Measurements from ENCODE around the gene BLCAP.
A peak's percentile ranks its signal among the peaks of the same experiment; 100 is the strongest.

The BLCAP gene

DNA sequence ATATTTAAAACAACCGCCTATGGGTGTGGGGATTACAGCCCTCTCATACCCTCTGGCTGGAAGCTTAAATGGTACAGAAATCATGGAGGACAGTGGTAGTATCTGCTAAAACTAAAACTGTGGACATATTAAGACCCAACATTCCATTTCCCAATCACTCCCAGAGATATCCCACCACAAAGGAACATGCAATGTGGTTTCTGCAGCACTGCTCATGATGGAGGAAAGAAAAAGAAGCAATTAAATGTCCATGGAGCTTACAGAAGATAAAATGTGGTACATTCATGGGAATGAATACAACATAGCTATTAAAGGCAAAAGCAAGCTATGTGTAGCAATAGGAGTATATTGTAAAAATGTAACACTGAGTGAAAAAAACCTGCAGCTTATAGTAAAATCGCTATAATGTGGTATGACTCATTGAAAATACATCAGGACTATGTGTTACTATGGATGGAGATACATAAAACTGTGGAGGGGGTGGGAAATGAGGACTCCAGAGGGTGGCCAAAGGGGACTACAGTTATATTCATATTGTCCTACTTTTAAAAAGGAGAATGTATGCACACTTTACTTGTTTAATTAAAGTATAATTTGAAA is 29.5 kb downstream of the BLCAP start:
- no peak overlapping the region for H4K8ac ChIP-seq (ENCODE audit: low read depth, low read length)
- H3K4me1 ChIP-seq (ENCODE audit: control insufficient read depth in 1 of 2, insufficient read depth in 2 of 2, low read length in 2 of 2): no peaks in the 10 kb centered on the region
- no peak overlapping the region for H4K12ac ChIP-seq (ENCODE audit: low read depth, low read length)
- no peak overlapping the region for H3K4ac ChIP-seq (ENCODE audit: low read depth, low read length)
- H2BK12ac ChIP-seq (ENCODE audit: low read length): no peak overlapping the region
- no peak overlapping the region for H3K4me3 ChIP-seq (ENCODE audit: low read depth, low read length)
- no peaks in the 10 kb centered on the region for H3K27me3 ChIP-seq (ENCODE audit: insufficient read depth, low read length)
- H2AFZ ChIP-seq (ENCODE audit: insufficient read depth, low read length, poor library complexity): no peak overlapping the region
- no CpG with 5 or more reads among the region's 2 CpGs for WGBS (ENCODE audit: extremely low coverage, insufficient coverage, insufficient read length)
- H3K36me3 ChIP-seq (ENCODE audit: control insufficient read depth in 1 of 2, insufficient read depth in 2 of 2, low read length in 2 of 2): peaks cover 9 to 12% of the 10 kb centered on the region in 2 experiments
- H3K9me3 ChIP-seq (ENCODE audit: insufficient read depth, low read depth, low read length): peaks cover 2% of the 10 kb centered on the region
- H2AK5ac ChIP-seq (ENCODE audit: low read length): no peak overlapping the region
- H3K9ac ChIP-seq (ENCODE audit: low read length): no peak overlapping the region
- no peak overlapping the region for H3K18ac ChIP-seq (ENCODE audit: low read length)
- H3K79me2 ChIP-seq (ENCODE audit: control insufficient read depth, insufficient read depth, low read length, poor library complexity): no peaks in the 10 kb centered on the region
- no peak overlapping the region for H2BK120ac ChIP-seq (ENCODE audit: insufficient read depth, low read length, poor library complexity)
- H4K91ac ChIP-seq (ENCODE audit: low read depth, low read length): no peak overlapping the region
- no peak overlapping the region for H3K4me2 ChIP-seq (ENCODE audit: low read length)
- no peak overlapping the region for H3K23ac ChIP-seq (ENCODE audit: low read length)
- H2BK5ac ChIP-seq (ENCODE audit: low read depth, low read length, poor library complexity): no peak overlapping the region
- no peak overlapping the region for H3K27ac ChIP-seq (ENCODE audit: low read depth, low read length)
- peak in 1 of 2 donors; percentile 4 for DNase-seq
- H3K14ac ChIP-seq (ENCODE audit: low read length): no peak overlapping the region
- no peaks in the 10 kb centered on the region for H3K79me1 ChIP-seq (ENCODE audit: low read length)

DNA sequence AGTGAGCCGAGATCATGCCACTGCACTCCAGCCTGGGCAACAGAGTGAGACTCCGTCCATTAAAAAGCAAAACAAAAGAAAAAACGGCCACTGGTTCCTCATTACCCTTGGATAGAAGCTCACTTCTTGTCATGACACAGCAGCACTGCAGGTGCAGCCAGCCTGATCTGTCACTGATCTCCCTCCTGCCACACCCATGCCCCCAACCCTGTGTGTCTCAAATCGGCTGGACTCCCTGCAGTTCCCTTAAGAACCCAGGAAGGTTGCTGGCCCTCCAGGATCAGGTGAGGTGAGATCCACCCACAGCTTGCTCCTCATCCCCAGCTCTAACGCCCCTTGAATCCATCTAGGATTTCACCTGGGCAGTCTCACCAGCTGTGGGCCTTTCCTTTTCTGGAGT is 32.9 kb downstream of the BLCAP start:
- WGBS (ENCODE audit: extremely low coverage, insufficient coverage, insufficient read length): no CpG with 5 or more reads among the region's 5 CpGs
- no peak overlapping the region for H2AFZ ChIP-seq (ENCODE audit: insufficient read depth, low read length, poor library complexity)
- H3K14ac ChIP-seq (ENCODE audit: low read length): no peak overlapping the region
- no peak overlapping the region for H3K4ac ChIP-seq (ENCODE audit: low read depth, low read length)
- H4K8ac ChIP-seq (ENCODE audit: low read depth, low read length): no peak overlapping the region
- H4K12ac ChIP-seq (ENCODE audit: low read depth, low read length): no peak overlapping the region
- H3K9ac ChIP-seq (ENCODE audit: low read length): no peak overlapping the region
- H3K27ac ChIP-seq (ENCODE audit: low read depth, low read length): no peak overlapping the region
- no peak overlapping the region for H3K4me3 ChIP-seq (ENCODE audit: low read depth, low read length)
- no peak overlapping the region for H4K91ac ChIP-seq (ENCODE audit: low read depth, low read length)
- H3K4me1 ChIP-seq (ENCODE audit: control insufficient read depth in 1 of 2, insufficient read depth in 2 of 2, low read length in 2 of 2): no peaks in the 10 kb centered on the region
- H3K27me3 ChIP-seq (ENCODE audit: insufficient read depth, low read length): no peaks in the 10 kb centered on the region
- no peak overlapping the region for H2BK120ac ChIP-seq (ENCODE audit: insufficient read depth, low read length, poor library complexity)
- no peak for DNase-seq
- H2BK5ac ChIP-seq (ENCODE audit: low read depth, low read length, poor library complexity): no peak overlapping the region
- peaks cover 2% of the 10 kb centered on the region for H3K9me3 ChIP-seq (ENCODE audit: insufficient read depth, low read depth, low read length)
- H3K79me2 ChIP-seq (ENCODE audit: control insufficient read depth, insufficient read depth, low read length, poor library complexity): no peaks in the 10 kb centered on the region
- no peak overlapping the region for H3K18ac ChIP-seq (ENCODE audit: low read length)
- no peak overlapping the region for H3K4me2 ChIP-seq (ENCODE audit: low read length)
- no peak overlapping the region for H2BK12ac ChIP-seq (ENCODE audit: low read length)
- peaks cover 9% of the 10 kb centered on the region in 2 experiments for H3K36me3 ChIP-seq (ENCODE audit: control insufficient read depth in 1 of 2, insufficient read depth in 2 of 2, low read length in 2 of 2)
- H2AK5ac ChIP-seq (ENCODE audit: low read length): no peak overlapping the region
- H3K79me1 ChIP-seq (ENCODE audit: low read length): no peaks in the 10 kb centered on the region
- no peak overlapping the region for H3K23ac ChIP-seq (ENCODE audit: low read length)

DNA sequence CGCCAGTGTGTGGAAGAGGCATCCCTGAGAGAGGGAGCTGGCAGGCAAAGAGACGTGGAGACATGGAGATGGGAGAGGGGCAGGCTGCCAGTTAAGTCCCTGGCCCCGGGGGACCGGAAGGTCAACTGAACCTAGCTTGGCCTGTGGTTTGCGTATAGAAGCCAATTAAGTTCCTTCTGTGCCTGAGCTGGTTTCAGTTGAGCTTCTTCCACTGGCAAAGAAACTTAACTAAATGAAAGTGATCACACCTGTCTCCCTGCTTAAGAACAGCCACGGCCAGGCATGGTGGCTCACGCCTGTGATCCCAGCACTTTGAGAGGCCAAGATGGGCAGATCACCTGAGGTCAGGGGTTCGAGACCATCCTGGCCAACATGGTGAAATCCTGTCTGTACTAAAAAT is 33.4 kb downstream of the BLCAP start:
- no peak overlapping the region for H3K4me2 ChIP-seq (ENCODE audit: low read length)
- peaks cover 2% of the 10 kb centered on the region for H3K9me3 ChIP-seq (ENCODE audit: insufficient read depth, low read depth, low read length)
- no peak for DNase-seq
- H2AK5ac ChIP-seq (ENCODE audit: low read length): no peak overlapping the region
- no peak overlapping the region for H2BK120ac ChIP-seq (ENCODE audit: insufficient read depth, low read length, poor library complexity)
- H3K36me3 ChIP-seq (ENCODE audit: control insufficient read depth in 1 of 2, insufficient read depth in 2 of 2, low read length in 2 of 2): peaks cover 9% of the 10 kb centered on the region in 2 experiments
- H3K4me3 ChIP-seq (ENCODE audit: low read depth, low read length): no peak overlapping the region
- H3K27ac ChIP-seq (ENCODE audit: low read depth, low read length): no peak overlapping the region
- no peak overlapping the region for H2BK12ac ChIP-seq (ENCODE audit: low read length)
- no peaks in the 10 kb centered on the region for H3K4me1 ChIP-seq (ENCODE audit: control insufficient read depth in 1 of 2, insufficient read depth in 2 of 2, low read length in 2 of 2)
- H3K9ac ChIP-seq (ENCODE audit: low read length): no peak overlapping the region
- H4K91ac ChIP-seq (ENCODE audit: low read depth, low read length): no peak overlapping the region
- no peak overlapping the region for H4K12ac ChIP-seq (ENCODE audit: low read depth, low read length)
- WGBS (ENCODE audit: extremely low coverage, insufficient coverage, insufficient read length): no CpG with 5 or more reads among the region's 8 CpGs
- H3K79me2 ChIP-seq (ENCODE audit: control insufficient read depth, insufficient read depth, low read length, poor library complexity): no peaks in the 10 kb centered on the region
- no peaks in the 10 kb centered on the region for H3K27me3 ChIP-seq (ENCODE audit: insufficient read depth, low read length)
- H3K79me1 ChIP-seq (ENCODE audit: low read length): no peaks in the 10 kb centered on the region
- no peak overlapping the region for H3K14ac ChIP-seq (ENCODE audit: low read length)
- no peak overlapping the region for H2AFZ ChIP-seq (ENCODE audit: insufficient read depth, low read length, poor library complexity)
- H3K18ac ChIP-seq (ENCODE audit: low read length): no peak overlapping the region
- H3K23ac ChIP-seq (ENCODE audit: low read length): no peak overlapping the region
- H3K4ac ChIP-seq (ENCODE audit: low read depth, low read length): no peak overlapping the region
- H2BK5ac ChIP-seq (ENCODE audit: low read depth, low read length, poor library complexity): no peak overlapping the region
- no peak overlapping the region for H4K8ac ChIP-seq (ENCODE audit: low read depth, low read length)

DNA sequence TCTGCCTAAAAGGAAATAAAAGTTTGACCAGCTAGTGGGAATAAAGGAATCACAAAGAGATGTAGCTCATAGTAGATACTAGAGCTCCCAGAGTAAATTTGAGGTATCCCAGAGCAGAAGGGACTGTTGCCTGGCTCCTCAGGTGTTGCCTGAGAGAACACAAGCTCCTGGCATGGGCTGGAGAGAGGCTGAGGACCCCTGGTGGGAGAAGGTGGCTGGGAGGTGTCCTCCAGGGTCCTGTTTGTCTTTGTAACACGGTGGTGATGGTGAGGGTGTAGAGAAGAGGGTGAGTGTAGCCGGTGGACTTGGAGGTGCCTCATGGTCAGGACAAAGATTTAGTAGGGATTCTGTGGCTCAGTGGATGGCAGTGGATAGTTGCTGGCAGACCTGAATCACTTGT is 34.7 kb downstream of the BLCAP start:
- Histone ChIP-seq H2BK12ac (ENCODE audit: low read length) (no peak overlapping the region), H3K18ac (ENCODE audit: low read length) (no peak overlapping the region), H3K9ac (ENCODE audit: low read length) (no peak overlapping the region), H3K27me3 (ENCODE audit: insufficient read depth, low read length) (no peaks in the 10 kb centered on the region), H4K12ac (ENCODE audit: low read depth, low read length) (no peak overlapping the region), H4K91ac (ENCODE audit: low read depth, low read length) (no peak overlapping the region), H3K79me1 (ENCODE audit: low read length) (no peaks in the 10 kb centered on the region), H3K9me3 (ENCODE audit: insufficient read depth, low read depth, low read length) (peaks cover 2% of the 10 kb centered on the region), H3K79me2 (ENCODE audit: control insufficient read depth, insufficient read depth, low read length, poor library complexity) (no peaks in the 10 kb centered on the region), H2BK5ac (ENCODE audit: low read depth, low read length, poor library complexity) (no peak overlapping the region), H3K4ac (ENCODE audit: low read depth, low read length) (no peak overlapping the region), H4K8ac (ENCODE audit: low read depth, low read length) (no peak overlapping the region), H3K4me3 (ENCODE audit: low read depth, low read length) (no peak overlapping the region), H2AK5ac (ENCODE audit: low read length) (no peak overlapping the region), H2BK120ac (ENCODE audit: insufficient read depth, low read length, poor library complexity) (no peak overlapping the region), H3K4me1 (ENCODE audit: control insufficient read depth in 1 of 2, insufficient read depth in 2 of 2, low read length in 2 of 2) (no peaks in the 10 kb centered on the region), H3K4me2 (ENCODE audit: low read length) (no peak overlapping the region), H3K27ac (ENCODE audit: low read depth, low read length) (no peak overlapping the region), H3K23ac (ENCODE audit: low read length) (no peak overlapping the region), H3K36me3 (ENCODE audit: control insufficient read depth in 1 of 2, insufficient read depth in 2 of 2, low read length in 2 of 2) (peaks cover 9% of the 10 kb centered on the region in 2 experiments), H3K14ac (ENCODE audit: low read length) (no peak overlapping the region), H2AFZ (ENCODE audit: insufficient read depth, low read length, poor library complexity) (no peak overlapping the region)
- WGBS (ENCODE audit: extremely low coverage, insufficient coverage, insufficient read length): no CpG with 5 or more reads among the region's 2 CpGs
- no peak for DNase-seq
